OCI-LY7 (cell line): Measurements from ENCODE around the gene SYNGR3. TPM values are rescaled to one million over a fixed set of nuclear protein-coding genes. Genes with fewer than 3 reads are reported as not detected.

Experiments
- BruUV-seq: library from RNA; stranded (reverse); fragments of 400-500 nt; replicated peaks from 2 replicates; lab custom pipeline; 2021; lab: Mats Ljungman, UMichigan
- CTCF ChIA-PET: fragments of 300-600 bp; sonication (Branson Sonifier 250); formaldehyde crosslinking; loops from one replicate; lab custom pipeline; 2022; ENCODE audit warnings: antibody characterized with exemption; ENCODE audit not compliant: unreplicated experiment; lab: Charles Lee
- POLR2A ChIA-PET: fragments of 300-600 bp; sonication (Branson Sonifier 250); formaldehyde crosslinking; loops from one replicate; lab custom pipeline; 2022; ENCODE audit warnings: antibody characterized with exemption; lab: Charles Lee
- DNase-seq: peaks from one replicate; pipeline ENCODE4 v3.0.0-alpha.2; 2015; ENCODE audit warnings: low spot score
- H2AFZ ChIP-seq: fragments of 200-600 bp; sonication (generic), shearing (Covaris generic); 2 replicates; pipeline ENCODE4 v1.6.1; 2014; ENCODE audit warnings: mild to moderate bottlenecking, antibody characterized with exemption, low read length, moderate library complexity
- H3K27ac ChIP-seq: fragments of 200-600 bp; sonication (generic); 2 replicates; pipeline ENCODE4 v1.5.1; 2014; ENCODE audit warnings: mixed run types, low read depth, mild to moderate bottlenecking, moderate library complexity, low read length, inconsistent platforms; ENCODE audit not compliant: poor library complexity, severe bottlenecking
- H3K36me3 ChIP-seq: fragments of 200-600 bp; sonication (generic); 2 replicates; pipeline ENCODE4 v1.6.1; 2014; ENCODE audit warnings: mild to moderate bottlenecking, antibody characterized with exemption, low read length, moderate library complexity, mixed read lengths; ENCODE audit not compliant: insufficient read depth
- H3K4me1 ChIP-seq: fragments of 200-600 bp; sonication (generic); 2 replicates; pipeline ENCODE4 v1.5.1; 2014; ENCODE audit warnings: mild to moderate bottlenecking, low read length; ENCODE audit not compliant: insufficient read depth, poor library complexity, severe bottlenecking
- H3K4me2 ChIP-seq: fragments of 200-600 bp; sonication (generic); 2 replicates; pipeline ENCODE4 v1.6.1; 2014; ENCODE audit warnings: mild to moderate bottlenecking, low read length
- H3K4me3 ChIP-seq: fragments of 200-600 bp; sonication (generic); 2 replicates; pipeline ENCODE4 v1.5.1; 2014; ENCODE audit warnings: mild to moderate bottlenecking, low read depth, low read length; ENCODE audit not compliant: poor library complexity, severe bottlenecking
- H3K79me2 ChIP-seq: fragments of 200-600 bp; sonication (generic); 2 replicates; pipeline ENCODE4 v1.6.1; 2016; ENCODE audit warnings: low read depth, mild to moderate bottlenecking, low read length, moderate library complexity, mixed read lengths; ENCODE audit not compliant: insufficient read depth
- H3K9me2 ChIP-seq: fragments of 200-600 bp; sonication (generic); 2 replicates; pipeline ENCODE4 v1.6.1; 2016; ENCODE audit warnings: mild to moderate bottlenecking, low read length, mixed read lengths; ENCODE audit not compliant: insufficient read depth
- H3K9me3 ChIP-seq: fragments of 200-600 bp; sonication (generic); 2 replicates; pipeline ENCODE4 v1.6.1; 2014; ENCODE audit warnings: mild to moderate bottlenecking, mixed run types, low read length, mixed read lengths
- H4K20me1 ChIP-seq: fragments of 200-600 bp; sonication (generic); 2 replicates; pipeline ENCODE4 v1.6.1; 2014; ENCODE audit warnings: mild to moderate bottlenecking, antibody characterized with exemption, low read length, moderate library complexity, mixed read lengths; ENCODE audit not compliant: insufficient read depth
- EZH2phosphoT487 ChIP-seq: fragments of 200-600 bp; sonication (generic); IDR thresholded peaks from 2 replicates; pipeline ENCODE4 v1.6.1; 2018; ENCODE audit warnings: low read depth, borderline replicate concordance, mild to moderate bottlenecking, mixed run types, antibody characterized with exemption, low read length, moderate library complexity, mixed read lengths
- intact Hi-C: fragments of 100-400 bp; cut with micrococcal nuclease; formaldehyde crosslinking; loops from one replicate; pipeline ENCODE4 v1.10.0; 2022; ENCODE audit not compliant: unreplicated experiment
- total RNA-seq, 2 experiments: library from RNA; depleted of rRNA in 1 of 2; stranded (reverse); fragments of >200 nt in 1 of 2; shearing (Covaris generic) in 1 of 2; gene quantifications; 2 replicates each; pipeline ENCODE4 v1.2.3, GENCODE V29; 2014 to 2022
- TF ChIP-seq, protein P1 (sequence below): fragments of 200-600 bp; sonication (generic); conservative IDR thresholded peaks from 2 replicates; pipeline ENCODE4 v1.5.1; 2014; ENCODE audit warnings: mild to moderate bottlenecking, antibody characterized with exemption, low read length, moderate library complexity, mixed read lengths

Gene SYNGR3
- total RNA-seq, 2 experiments from 2014 or later, result 10.3 to 11.1 TPM

DNA sequence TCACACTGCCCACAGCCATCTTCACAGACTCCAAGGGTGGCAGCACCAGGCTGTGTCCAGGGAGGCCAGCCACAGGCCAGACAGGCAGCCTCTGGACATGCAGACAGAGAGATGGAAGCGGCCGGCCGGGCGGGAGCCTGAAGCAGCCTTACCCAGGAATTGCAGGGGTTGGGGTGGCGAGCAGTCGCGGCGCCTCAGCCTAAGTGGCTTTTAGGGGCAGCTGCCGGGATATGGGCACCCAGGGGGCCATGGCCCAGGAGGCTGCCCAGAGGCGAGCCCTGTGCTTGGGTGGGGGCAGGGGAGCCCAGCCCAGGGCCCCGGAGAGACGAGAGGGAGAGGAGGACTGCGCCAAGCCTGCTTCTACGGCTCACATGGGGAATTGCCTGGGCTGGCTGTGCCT lies 35.5 kb downstream of the SYNGR3 start:
- Histone ChIP-seq H3K4me3 (no peak overlapping the region), H3K9me3 (no peaks in the 10 kb centered on the region), H3K36me3 (no peaks in the 10 kb centered on the region), H3K79me2 (no peaks in the 10 kb centered on the region), H3K27ac (no peak overlapping the region), H3K9me2 (no peaks in the 10 kb centered on the region), H3K4me1 (peaks cover 13% of the 10 kb centered on the region), H4K20me1 (no peaks in the 10 kb centered on the region), H2AFZ (no peak overlapping the region), H3K4me2 (no peak overlapping the region)
- ChIA-PET CTCF (no interaction called here), POLR2A (no interaction called here)
- no TSS peak for BruUV-seq
- intact Hi-C loops, result no loop called here
- no peak for DNase-seq
- no peak for TF ChIP-seq EZH2phosphoT487
- TF ChIP-seq, protein P1, sequence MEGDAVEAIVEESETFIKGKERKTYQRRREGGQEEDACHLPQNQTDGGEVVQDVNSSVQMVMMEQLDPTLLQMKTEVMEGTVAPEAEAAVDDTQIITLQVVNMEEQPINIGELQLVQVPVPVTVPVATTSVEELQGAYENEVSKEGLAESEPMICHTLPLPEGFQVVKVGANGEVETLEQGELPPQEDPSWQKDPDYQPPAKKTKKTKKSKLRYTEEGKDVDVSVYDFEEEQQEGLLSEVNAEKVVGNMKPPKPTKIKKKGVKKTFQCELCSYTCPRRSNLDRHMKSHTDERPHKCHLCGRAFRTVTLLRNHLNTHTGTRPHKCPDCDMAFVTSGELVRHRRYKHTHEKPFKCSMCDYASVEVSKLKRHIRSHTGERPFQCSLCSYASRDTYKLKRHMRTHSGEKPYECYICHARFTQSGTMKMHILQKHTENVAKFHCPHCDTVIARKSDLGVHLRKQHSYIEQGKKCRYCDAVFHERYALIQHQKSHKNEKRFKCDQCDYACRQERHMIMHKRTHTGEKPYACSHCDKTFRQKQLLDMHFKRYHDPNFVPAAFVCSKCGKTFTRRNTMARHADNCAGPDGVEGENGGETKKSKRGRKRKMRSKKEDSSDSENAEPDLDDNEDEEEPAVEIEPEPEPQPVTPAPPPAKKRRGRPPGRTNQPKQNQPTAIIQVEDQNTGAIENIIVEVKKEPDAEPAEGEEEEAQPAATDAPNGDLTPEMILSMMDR, result no peak

DNA sequence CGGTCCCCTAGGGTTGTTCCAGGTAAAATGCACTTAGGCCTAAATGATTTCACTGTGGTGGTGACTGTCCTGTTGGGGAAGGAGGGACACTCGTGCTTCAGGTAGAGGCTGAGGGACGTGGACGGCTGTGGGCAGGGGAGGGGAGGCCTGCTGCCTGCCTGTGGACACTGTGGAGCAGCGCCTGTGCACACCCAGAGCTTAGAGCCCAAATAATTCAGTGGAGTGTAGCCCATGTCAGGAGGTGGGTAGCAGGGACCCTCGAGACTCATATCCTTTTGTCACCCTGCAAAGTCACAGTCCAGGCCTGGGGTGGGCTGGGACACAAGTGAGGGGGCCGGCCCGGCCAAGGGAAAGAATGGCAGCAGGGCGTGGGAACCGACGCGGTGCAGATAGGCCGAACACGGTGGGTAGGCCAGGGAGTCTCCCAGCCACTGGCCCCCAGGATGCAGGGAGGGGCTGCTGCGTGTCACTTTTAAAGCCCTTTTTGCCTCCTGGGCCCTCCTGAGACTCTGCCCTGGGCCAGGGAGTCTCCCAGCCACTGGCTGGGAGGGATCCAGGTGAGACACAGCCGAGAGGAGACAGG lies 36.2 kb downstream of the SYNGR3 start:
- Histone ChIP-seq H3K79me2 (no peaks in the 10 kb centered on the region), H3K9me3 (no peaks in the 10 kb centered on the region), H3K9me2 (no peaks in the 10 kb centered on the region), H3K4me1 (peaks cover 13% of the 10 kb centered on the region), H3K4me2 (peak overlapping the region; percentile 17; the same call in 1 of the 2 replicates), H3K27ac (no peak overlapping the region), H3K36me3 (no peaks in the 10 kb centered on the region), H3K4me3 (no peak overlapping the region), H2AFZ (no peak overlapping the region), H4K20me1 (no peaks in the 10 kb centered on the region)
- BruUV-seq, result no TSS peak
- no peak for DNase-seq
- ChIA-PET CTCF (no interaction called here), POLR2A (no interaction called here)
- no peak for TF ChIP-seq EZH2phosphoT487
- TF ChIP-seq, protein P1, result no peak
- intact Hi-C loops, result no loop called here

DNA sequence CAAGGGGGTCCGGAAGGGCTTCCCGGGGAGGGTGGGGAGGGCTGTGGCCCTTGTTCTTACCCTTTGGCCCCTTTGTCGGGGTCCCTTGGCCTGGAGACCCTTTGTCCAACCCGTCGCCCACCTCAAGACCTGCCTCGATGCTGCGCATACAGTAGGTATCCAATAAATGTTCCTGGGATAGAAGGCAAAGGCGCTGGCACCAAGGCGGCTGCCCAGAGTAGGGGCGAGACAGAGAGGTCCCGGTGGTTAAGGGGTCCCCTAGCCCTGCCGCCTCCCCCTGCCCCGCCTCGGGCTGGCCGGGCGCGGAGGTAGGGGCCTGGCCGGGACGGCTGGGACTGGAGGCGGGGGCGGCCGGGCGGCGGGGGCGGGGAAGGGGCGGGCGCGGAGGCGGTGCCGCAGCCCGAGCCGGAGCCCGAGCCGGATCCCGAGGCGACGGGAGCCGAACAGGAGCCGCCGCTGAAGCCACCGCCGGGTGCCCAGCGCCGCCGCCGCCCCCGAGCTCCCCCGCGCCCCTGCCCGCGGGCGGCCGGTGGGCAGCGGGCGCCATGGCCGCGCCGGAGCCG lies 36.8 kb downstream of the SYNGR3 start, which contains the start of gene NHERF2:
NHERF2 (plus strand) TSS at position 442 of the 563 bp plus-strand sequence; CDS start at position 546, 104 bp downstream.
- Histone ChIP-seq H3K4me1 (peaks cover 13% of the 10 kb centered on the region), H2AFZ (no peak within 1 kb of the TSS), H3K79me2 (no peaks in the 10 kb centered on the region), H3K36me3 (no peaks in the 10 kb centered on the region), H4K20me1 (no peaks in the 10 kb centered on the region), H3K4me2 (peak within 1 kb of the TSS; percentile 33), H3K9me2 (no peaks in the 10 kb centered on the region), H3K27ac (no peak within 1 kb of the TSS), H3K4me3 (no peak within 1 kb of the TSS), H3K9me3 (no peaks in the 10 kb centered on the region)
- BruUV-seq, result no TSS peak
- TF ChIP-seq, protein P1, result no peak
- no peak for TF ChIP-seq EZH2phosphoT487
- DNase-seq, result no peak
- ChIA-PET POLR2A (no interaction called here), CTCF (no interaction called here)
- intact Hi-C loops, result no loop called here
